Keratinocyte (primary cell): ENCODE results near the gene GID8. TPM values are rescaled to one million over a fixed set of nuclear protein-coding genes. Genes with fewer than 3 reads are reported as not detected.

Experiments
- DNase-seq: peaks from one replicate; pipeline ENCODE4 v3.0.0-alpha.2; 2011; ENCODE audit warnings: low read depth, missing footprints, low spot score
- FAIRE-seq: peaks from 2 replicates; lab custom pipeline; 2011; peaks lifted over from hg19 to GRCh38; lab: Jason Lieb, UNC
- H2AFZ ChIP-seq: 2 replicates; pipeline ENCODE4 v1.6.0; 2012; ENCODE audit warnings: low read length, control low read depth, inconsistent platforms; ENCODE audit not compliant: control insufficient read depth
- H3K27ac ChIP-seq: 2 replicates; pipeline ENCODE4 v1.5.1; 2011; ENCODE audit warnings: low read length; ENCODE audit not compliant: control insufficient read depth, insufficient read depth
- H3K27me3 ChIP-seq: 3 replicates; pipeline ENCODE4 v1.6.0; 2011; ENCODE audit warnings: low read length; ENCODE audit not compliant: control insufficient read depth, insufficient read depth; ENCODE audit errors: extremely low read depth
- H3K36me3 ChIP-seq, 2 experiments: 2 replicates in 1 of 2; 3 replicates in 1 of 2; pipeline ENCODE4 v1.5.1; 2011; ENCODE audit warnings: low read length in 2 of 2, mild to moderate bottlenecking in 1 of 2; ENCODE audit not compliant: control insufficient read depth in 2 of 2, insufficient read depth in 2 of 2; ENCODE audit errors: extremely low read depth in 1 of 2
- H3K4me1 ChIP-seq: 3 replicates; pipeline ENCODE4 v1.5.1; 2011; ENCODE audit warnings: low read length; ENCODE audit not compliant: control insufficient read depth, insufficient read depth; ENCODE audit errors: extremely low read depth
- H3K4me2 ChIP-seq: 3 replicates; pipeline ENCODE4 v1.6.0; 2011; ENCODE audit warnings: low read depth, low read length; ENCODE audit not compliant: control insufficient read depth, insufficient read depth; ENCODE audit errors: extremely low read depth
- H3K4me3 ChIP-seq, 3 experiments: fragments of 200-600 bp in 1 of 3; sonication (generic) in 1 of 3; 2 replicates in 2 of 3; 3 replicates in 1 of 3; pipeline ENCODE4 v1.5.1; 2011 to 2016; ENCODE audit warnings: low read length in 3 of 3, mild to moderate bottlenecking in 3 of 3, control low read depth in 2 of 3, inconsistent platforms in 1 of 3, low read depth in 1 of 3, mixed read lengths in 1 of 3, mixed run types in 1 of 3, moderate library complexity in 1 of 3; ENCODE audit not compliant: control insufficient read depth in 2 of 3, insufficient read depth in 2 of 3; ENCODE audit errors: extremely low read depth in 1 of 3
- H3K79me2 ChIP-seq: 2 replicates; pipeline ENCODE4 v1.6.0; 2012; ENCODE audit warnings: low read length; ENCODE audit not compliant: control insufficient read depth, insufficient read depth
- H3K9ac ChIP-seq: 3 replicates; pipeline ENCODE4 v1.6.0; 2011; ENCODE audit warnings: low read length; ENCODE audit not compliant: control insufficient read depth, insufficient read depth; ENCODE audit errors: extremely low read depth
- H3K9me1 ChIP-seq: 3 replicates; pipeline ENCODE4 v1.6.0; 2011; ENCODE audit warnings: low read length; ENCODE audit not compliant: control insufficient read depth, insufficient read depth; ENCODE audit errors: extremely low read depth
- H3K9me3 ChIP-seq: 2 replicates; pipeline ENCODE4 v1.5.1; 2012; ENCODE audit warnings: low read depth, low read length; ENCODE audit not compliant: control insufficient read depth
- H4K20me1 ChIP-seq: 3 replicates; pipeline ENCODE4 v1.6.0; 2011; ENCODE audit warnings: low read length; ENCODE audit not compliant: control insufficient read depth, insufficient read depth; ENCODE audit errors: extremely low read depth
- EZH2 ChIP-seq: IDR thresholded peaks from one replicate; pipeline ENCODE4 v1.6.1; 2012; ENCODE audit warnings: inconsistent platforms, mild to moderate bottlenecking, low read length, moderate library complexity
- dilution Hi-C: fragments of 300-500 bp; cut with MboI; formaldehyde crosslinking; loops from one replicate; pipeline ENCODE4 v1.7.0; 2020; ENCODE audit warnings: low sequenced_read_pairs; ENCODE audit not compliant: extremely low pct_ligation_motif_present
- polyA plus RNA-seq, 5 experiments: library from polyadenylated mRNA; depleted of rRNA in 3 of 5; stranded (reverse) in 3 of 5; stranded (forward) in 1 of 5; unstranded in 1 of 5; fragments of >200 nt; gene quantifications; 1 replicate in 1 of 5; 2 replicates in 3 of 5; 3 replicates in 1 of 5; pipeline versions ENCODE4 v1.2.1 to v1.2.3, GENCODE V29; 2011 to 2012; ENCODE audit warnings: missing spikeins in 2 of 5, low read depth in 1 of 5, low replicate concordance in 1 of 5
- TF ChIP-seq, protein P1 (sequence below), 3 experiments: IDR thresholded peaks in 1 of 3; conservative IDR thresholded peaks in 1 of 3; optimal IDR thresholded peaks in 1 of 3; 2 replicates in 2 of 3; 3 replicates in 1 of 3; pipeline versions ENCODE3 to v1.5.1; 2011; ENCODE audit warnings: low read length in 3 of 3, mild to moderate bottlenecking in 3 of 3, moderate library complexity in 2 of 3, control low read depth in 1 of 3, inconsistent platforms in 1 of 3; ENCODE audit not compliant: insufficient read depth in 2 of 3; ENCODE audit errors: extremely low read depth in 1 of 3

GID8 gene
- polyA plus RNA-seq, 1 donor (not counting 4 experiments of a cell fraction or from before 2014, with no cell fraction given): 23.7 TPM

DNA sequence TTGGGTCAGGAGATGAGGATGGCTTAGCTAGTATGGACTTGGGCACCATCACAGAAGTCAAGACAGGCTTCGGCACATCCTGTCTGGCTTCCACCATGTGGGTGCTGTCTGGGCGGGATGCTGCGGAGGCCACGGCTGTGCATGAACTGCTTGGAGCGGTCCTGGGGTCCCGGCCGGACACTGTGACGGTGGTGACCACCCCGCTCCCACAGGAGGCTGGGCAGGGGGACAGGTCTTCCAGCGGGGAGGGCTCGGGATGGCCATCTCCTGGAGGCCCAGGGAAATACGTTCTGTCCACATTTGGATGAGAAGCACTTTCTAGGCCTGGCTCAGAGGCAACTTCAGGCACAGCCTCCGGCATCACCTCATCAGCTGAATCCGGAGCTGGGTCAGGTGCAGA lies 44.2 kb upstream of the GID8 start:
- H3K27ac ChIP-seq: no peak overlapping the region
- no peak overlapping the region for H3K4me3 ChIP-seq
- DNase-seq (no peak), FAIRE-seq (no peak)
- no peaks in the 10 kb centered on the region for H3K9me1 ChIP-seq
- H2AFZ ChIP-seq: no peak overlapping the region
- H3K9ac ChIP-seq: no peak overlapping the region
- no peak overlapping the region for H3K4me2 ChIP-seq
- dilution Hi-C loops: no loop called here
- H3K79me2 ChIP-seq: no peaks in the 10 kb centered on the region
- H3K9me3 ChIP-seq: no peaks in the 10 kb centered on the region
- H3K36me3 ChIP-seq: peaks cover 36 to 45% of the 10 kb centered on the region in 2 experiments
- H4K20me1 ChIP-seq: no peaks in the 10 kb centered on the region
- H3K27me3 ChIP-seq: no peaks in the 10 kb centered on the region
- peaks cover 17% of the 10 kb centered on the region for H3K4me1 ChIP-seq
- TF ChIP-seq, protein P1, sequence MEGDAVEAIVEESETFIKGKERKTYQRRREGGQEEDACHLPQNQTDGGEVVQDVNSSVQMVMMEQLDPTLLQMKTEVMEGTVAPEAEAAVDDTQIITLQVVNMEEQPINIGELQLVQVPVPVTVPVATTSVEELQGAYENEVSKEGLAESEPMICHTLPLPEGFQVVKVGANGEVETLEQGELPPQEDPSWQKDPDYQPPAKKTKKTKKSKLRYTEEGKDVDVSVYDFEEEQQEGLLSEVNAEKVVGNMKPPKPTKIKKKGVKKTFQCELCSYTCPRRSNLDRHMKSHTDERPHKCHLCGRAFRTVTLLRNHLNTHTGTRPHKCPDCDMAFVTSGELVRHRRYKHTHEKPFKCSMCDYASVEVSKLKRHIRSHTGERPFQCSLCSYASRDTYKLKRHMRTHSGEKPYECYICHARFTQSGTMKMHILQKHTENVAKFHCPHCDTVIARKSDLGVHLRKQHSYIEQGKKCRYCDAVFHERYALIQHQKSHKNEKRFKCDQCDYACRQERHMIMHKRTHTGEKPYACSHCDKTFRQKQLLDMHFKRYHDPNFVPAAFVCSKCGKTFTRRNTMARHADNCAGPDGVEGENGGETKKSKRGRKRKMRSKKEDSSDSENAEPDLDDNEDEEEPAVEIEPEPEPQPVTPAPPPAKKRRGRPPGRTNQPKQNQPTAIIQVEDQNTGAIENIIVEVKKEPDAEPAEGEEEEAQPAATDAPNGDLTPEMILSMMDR (optimal IDR thresholded peaks at IDR 0.05 in 1 of 3, IDR thresholded peaks at IDR 0.05 in 1 of 3, conservative IDR thresholded peaks at IDR 0.05 in 1 of 3; ENCODE audit: extremely low read depth in 1 of 3, insufficient read depth in 2 of 3, low read length in 3 of 3): peak in 1 of 3 experiments; percentile 21
- no peak for TF ChIP-seq EZH2

GRCh38 chr20:62894261-62894660 lies 43.7 kb upstream of the GID8 start:
- no peak overlapping the region for H3K4me3 ChIP-seq
- FAIRE-seq (no peak), DNase-seq (no peak)
- H3K79me2 ChIP-seq: no peaks in the 10 kb centered on the region
- no peaks in the 10 kb centered on the region for H3K9me3 ChIP-seq
- H3K27ac ChIP-seq: no peak overlapping the region
- dilution Hi-C loops: no loop called here
- H3K36me3 ChIP-seq: peaks cover 36 to 40% of the 10 kb centered on the region in 2 experiments
- H3K9me1 ChIP-seq: no peaks in the 10 kb centered on the region
- no peaks in the 10 kb centered on the region for H3K27me3 ChIP-seq
- H3K4me1 ChIP-seq: peaks cover 23% of the 10 kb centered on the region
- H4K20me1 ChIP-seq: no peaks in the 10 kb centered on the region
- TF ChIP-seq, protein P1 (optimal IDR thresholded peaks at IDR 0.05 in 1 of 3, IDR thresholded peaks at IDR 0.05 in 1 of 3, conservative IDR thresholded peaks at IDR 0.05 in 1 of 3; ENCODE audit: extremely low read depth in 1 of 3, insufficient read depth in 2 of 3, low read length in 3 of 3): no peak
- H3K9ac ChIP-seq: no peak overlapping the region
- no peak overlapping the region for H2AFZ ChIP-seq
- no peak overlapping the region for H3K4me2 ChIP-seq
